ENCODE results near the gene MYOZ1.

Gene MYOZ1

GRCh38 chr10:73593110-73593509, 48.2 kb downstream of the MYOZ1 start:
- no peak for DNase-seq

DNA sequence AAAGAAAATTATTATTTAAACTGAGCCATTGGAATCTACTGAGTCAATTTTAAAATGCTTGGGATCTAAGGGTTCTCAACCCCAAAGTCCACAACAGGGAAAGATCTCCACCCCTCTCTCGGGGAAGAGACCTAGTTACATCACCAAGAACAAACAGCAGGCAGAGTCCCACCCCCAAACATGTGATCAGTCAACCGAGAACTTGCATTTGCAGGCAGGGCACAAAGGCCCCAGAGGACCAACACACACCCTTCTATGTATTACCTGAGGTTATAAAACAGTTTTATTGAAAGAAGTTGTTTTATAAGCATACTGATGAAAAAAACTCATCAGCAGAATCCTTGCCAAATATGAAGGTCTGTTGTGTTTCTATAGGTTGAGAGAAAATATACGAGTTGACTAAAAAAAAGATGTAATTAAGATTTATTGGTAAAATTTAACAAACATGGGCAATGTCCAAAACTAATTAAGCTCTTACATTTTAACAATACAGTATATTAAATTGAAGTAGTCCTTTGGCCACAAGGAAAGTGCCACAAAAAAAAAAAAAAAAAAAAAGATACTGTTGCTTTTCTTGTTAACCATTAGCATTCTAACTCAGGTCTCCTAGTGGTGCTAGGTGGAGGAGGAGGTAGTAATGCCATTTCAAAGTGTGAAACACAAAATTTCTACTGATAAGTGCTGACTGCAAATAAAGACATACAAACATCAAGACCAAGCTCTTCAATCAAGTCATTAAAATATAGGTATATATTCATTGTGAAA, 49.2 kb downstream of the MYOZ1 start:
- DNase-seq, result peak; percentile 26

DNA sequence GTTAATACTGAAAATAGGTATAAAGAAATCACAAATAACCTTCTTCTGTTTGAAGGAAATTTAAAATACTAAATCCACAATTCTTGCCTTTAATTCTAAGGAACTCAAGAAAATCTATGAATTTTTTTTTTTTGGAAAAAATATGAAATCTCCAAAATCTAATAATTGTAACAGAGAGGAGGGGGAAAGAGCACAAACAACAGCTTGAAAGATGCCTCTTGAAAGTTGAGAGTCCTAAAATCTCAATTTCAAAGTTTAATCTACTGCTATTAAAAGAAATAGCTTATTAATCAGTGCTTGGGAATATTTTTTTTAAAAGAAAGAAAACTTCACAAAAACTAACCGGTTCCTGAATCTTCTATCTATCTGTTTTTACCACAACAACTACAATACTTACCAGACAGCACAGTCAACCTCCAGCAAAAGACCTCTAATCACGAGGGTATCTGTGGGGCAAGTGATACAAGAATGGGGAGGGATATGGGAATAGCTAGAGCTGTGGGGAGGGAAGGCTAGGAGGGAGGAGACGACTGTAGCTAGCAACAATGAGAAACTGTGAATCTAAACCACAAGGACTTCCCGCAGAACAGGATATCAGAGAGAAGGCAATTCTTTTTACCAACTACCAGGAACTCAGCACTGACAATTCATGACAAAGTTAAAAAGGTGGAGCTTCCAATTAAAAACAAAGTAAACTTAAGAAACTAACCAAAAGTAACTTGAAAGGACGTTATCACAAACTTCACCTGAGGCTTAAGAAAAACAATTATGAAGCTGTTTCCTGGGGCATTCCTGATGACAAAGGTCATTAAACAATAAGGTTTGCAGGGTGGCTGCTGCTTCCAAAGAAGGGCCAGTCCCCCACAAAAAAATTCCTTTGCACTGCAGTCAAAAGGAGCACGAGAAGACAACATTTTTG, 50.1 kb downstream of the MYOZ1 start, which contains the start of gene USP54:
Gene USP54, minus strand, starts transcription at position 462 of the 919 bp plus-strand sequence. CDS start 15,684 bp downstream, outside the sequence.
- peak; percentile 54 for DNase-seq

- DNase-seq, result no peak
Measured at GRCh38 chr10:73589563-73590126, 51.6 kb downstream of the MYOZ1 start.

DNA sequence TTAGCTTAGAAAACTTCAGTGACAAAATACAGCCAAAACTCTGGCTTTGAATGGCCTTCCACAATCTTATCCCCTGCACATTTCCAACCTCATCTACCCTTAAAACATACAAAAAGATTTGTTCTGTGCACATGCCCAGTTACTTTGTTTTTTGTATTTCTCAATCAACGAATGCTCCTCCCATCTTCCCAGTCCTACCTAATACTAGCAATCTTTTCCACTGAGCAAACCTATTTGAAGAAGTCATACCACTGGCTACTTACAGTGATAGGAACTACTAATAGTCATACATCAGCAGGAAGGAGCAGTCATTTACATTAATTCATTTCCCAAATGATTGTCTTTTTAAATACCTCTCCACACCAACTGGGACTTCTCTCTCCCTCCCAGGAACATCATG, 52.6 kb downstream of the MYOZ1 start:
- DNase-seq, result no peak

DNA sequence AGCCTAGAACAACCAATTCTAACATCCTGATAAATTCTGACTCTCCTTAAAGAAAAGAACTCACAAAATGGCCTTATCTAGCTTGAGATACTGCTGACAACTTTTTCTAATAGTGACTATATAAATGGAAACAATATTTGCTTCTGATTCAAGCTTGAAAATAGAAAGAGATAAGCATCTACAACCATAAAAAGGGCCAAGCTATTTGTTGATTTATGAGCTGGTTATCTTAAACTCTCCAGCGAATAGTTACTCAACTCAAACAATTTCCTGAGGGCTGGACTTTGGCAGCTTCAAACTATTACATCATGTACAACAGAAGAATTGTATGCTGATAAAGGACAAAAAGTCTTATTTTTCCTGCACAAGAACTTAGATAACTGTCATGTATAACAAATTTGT, 54.7 kb downstream of the MYOZ1 start:
- no peak for DNase-seq

DNA sequence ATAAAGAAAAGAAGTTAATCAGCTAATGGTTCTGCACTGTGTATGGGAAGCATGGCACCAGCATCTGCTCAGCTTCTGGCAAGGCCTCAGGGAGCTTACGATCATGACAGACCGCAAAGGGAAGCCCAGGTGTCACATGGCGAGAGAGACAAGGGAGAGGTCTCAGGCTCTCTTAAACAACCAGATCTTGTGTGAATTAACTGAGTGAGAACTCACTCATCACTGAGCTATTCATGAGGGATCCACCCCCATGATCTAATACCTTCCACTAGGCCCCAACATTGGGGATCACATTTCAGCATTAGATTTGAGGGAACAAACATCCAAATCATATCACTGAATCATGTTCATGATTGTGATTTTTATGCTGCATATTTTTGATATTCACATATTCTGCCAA, 55.9 kb downstream of the MYOZ1 start:
- DNase-seq, result no peak

GRCh38 chr10:73584737-73585136, 56.5 kb downstream of the MYOZ1 start:
- no peak for DNase-seq

- no peak for DNase-seq
Measured at GRCh38 chr10:73581918-73582317, 59.4 kb downstream of the MYOZ1 start.

All from CD4-positive, alpha-beta T cell treated with Interleukin-21 for 1 hour (primary cell).